HG02938 (cell line): ENCODE measurements around the gene STH.
"Not testable (repeated sequence)": the region's sequence is repeated elsewhere in the genome, so short reads cannot be mapped to it uniquely, and the experiment has no call there.

Experiments used
- ATAC-seq: cut with Tn5 transposase; IDR thresholded peaks from one replicate; pipeline ENCODE4 v1.9.1; 2021; ENCODE audit warnings: mild to moderate bottlenecking, moderate library complexity; ENCODE audit not compliant: unreplicated experiment

STH gene, protein sequence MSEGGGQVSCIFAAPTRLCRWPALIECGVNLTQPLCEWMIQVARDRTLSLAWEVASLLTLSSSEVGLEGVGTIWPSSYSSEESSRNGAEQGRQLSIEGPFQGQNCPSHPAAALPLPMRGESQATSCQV

DNA sequence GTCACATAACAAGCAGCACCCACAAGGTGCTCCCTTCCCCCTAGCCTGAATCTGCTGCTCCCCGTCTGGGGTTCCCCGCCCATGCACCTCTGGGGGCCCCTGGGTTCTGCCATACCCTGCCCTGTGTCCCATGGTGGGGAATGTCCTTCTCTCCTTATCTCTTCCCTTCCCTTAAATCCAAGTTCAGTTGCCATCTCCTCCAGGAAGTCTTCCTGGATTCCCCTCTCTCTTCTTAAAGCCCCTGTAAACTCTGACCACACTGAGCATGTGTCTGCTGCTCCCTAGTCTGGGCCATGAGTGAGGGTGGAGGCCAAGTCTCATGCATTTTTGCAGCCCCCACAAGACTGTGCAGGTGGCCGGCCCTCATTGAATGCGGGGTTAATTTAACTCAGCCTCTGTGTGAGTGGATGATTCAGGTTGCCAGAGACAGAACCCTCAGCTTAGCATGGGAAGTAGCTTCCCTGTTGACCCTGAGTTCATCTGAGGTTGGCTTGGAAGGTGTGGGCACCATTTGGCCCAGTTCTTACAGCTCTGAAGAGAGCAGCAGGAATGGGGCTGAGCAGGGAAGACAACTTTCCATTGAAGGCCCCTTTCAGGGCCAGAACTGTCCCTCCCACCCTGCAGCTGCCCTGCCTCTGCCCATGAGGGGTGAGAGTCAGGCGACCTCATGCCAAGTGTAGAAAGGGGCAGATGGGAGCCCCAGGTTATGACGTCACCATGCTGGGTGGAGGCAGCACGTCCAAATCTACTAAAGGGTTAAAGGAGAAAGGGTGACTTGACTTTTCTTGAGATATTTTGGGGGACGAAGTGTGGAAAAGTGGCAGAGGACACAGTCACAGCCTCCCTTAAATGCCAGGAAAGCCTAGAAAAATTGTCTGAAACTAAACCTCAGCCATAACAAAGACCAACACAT, at the start of gene STH:
Gene STH (plus strand): TSS at position 264 of the 913 bp plus-strand sequence. CDS start 30 bp downstream, at position 294.
- no peak for ATAC-seq

DNA sequence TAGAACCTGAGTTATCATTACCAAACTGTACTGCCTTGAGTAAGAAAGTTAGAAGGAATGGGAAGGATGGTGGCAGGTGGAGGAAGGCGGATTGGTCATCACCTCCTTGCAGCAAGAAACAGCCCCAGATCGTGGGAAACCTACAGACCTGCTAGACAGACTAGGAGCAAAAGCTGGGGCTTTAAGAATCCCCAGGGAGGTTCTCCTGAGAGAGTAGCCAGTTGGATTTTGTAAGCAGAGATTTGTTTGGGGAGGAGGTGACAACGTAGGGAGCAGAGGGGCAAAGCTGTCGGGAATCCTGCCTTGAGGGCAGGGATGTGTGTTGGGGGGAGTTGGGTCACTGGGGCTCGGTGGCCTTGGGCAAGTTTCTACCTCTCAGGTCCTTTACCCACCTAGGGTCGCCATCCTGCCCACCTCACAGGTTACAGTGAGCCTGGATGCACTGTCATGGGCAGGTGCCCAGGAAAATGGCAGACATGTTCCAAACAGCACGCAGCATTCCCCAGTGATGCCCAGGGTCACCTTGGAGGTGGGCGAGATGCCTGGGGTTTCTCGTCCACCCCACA, 49.2 kb upstream of the STH start:
- ATAC-seq = no peak

DNA sequence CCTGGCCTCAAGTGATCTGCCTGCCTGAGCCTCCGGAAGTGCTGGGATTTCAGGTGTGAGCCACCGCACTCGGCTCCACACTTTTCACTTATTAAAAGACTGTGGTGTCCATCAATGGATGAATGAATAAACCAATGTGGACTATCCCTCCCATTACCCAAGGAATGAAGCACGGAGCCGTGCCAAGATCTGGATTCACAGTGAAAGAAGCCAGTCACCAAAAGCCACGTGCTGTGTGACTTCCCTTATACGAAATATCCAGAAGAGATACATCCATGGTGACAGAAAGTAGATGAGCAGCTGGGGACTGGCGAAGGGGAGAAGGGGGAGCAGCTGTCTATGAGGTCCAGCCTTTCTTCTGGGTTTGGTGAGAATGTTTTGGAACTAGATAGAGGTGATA, 48.2 kb upstream of the STH start:
- no peak for ATAC-seq

DNA sequence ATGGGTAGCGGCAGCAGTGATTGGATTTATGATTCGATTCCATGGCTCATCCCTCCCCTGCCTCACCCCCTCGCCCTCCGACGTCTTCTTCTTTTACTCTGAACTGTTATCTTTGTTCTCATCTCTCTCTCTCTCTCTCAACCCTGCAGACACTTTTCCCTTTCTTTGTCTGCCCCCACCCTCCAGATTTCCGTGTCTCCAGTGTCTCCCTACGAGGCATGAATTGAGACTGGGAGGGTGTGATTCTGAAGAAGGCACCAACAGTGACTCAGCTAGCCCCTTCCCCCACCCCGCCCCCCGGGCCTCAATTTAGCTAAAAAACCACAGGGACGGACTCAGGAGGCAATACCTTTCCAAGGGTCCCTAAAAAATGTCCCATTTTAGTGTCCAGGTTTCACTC, 47.6 kb upstream of the STH start:
- ATAC-seq = no peak

DNA sequence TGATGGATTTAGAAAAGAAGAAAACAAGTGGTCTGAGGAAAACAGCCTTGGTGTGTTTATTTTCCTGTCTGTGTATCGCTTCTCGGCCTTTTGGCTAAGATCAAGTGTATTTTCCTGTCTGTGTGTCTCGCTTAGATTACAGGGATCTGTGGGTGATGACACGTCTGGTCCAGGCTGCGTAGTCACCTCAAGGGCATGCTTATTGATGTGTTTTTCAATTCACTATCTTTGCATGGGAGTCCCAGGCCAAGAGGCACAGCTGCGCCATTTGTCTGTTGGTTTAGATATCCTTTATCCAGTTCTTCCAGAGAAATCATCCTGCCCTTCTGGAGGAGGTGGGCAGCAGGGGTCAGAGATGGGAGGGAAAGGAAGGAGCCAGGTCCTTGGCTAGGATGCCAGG, 47.1 kb upstream of the STH start:
- no peak for ATAC-seq

DNA sequence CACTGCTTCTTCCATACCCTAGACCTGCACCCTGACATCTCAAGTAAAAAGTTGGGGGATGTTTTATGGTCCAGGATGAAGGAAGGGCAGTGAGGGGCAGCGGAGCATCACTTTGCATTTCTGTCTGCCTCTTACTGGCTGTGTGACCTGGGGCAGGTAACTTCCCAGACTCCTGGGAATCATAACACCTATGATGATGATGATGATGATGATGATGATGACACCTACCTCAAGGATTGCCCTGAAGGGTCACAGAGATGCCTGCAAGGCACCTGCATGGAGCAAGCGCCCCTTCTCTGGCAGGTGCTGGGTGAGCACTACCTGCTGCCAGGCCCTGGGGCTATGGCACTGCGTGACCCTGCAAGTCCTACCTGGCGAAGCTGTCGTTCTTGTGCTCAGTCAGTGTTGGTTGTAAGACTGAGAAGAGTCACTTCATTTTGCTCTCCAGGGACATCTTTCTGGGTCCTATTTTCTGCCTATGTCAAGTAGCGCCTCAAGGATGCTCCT, 46.2 kb upstream of the STH start:
- no peak for ATAC-seq

DNA sequence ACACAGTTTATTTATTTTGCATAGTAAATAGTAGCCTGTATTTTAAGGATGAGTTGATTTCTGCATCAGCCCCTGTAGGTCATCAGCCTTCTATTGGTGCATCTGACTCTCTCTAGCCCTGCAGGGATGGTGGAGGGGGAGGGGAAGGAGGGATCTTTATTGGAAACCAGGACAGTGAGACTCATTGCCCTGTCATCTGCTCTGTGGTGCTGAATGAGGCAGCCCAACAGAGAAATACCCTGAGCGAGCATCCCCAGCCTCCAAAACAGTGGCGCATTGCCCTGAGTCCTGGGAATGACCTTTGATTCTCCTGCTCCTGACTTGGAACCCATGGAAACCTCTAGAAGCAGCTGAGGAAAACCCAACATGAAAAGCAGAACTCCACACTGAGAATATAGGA, 45.5 kb upstream of the STH start:
- no peak for ATAC-seq

DNA sequence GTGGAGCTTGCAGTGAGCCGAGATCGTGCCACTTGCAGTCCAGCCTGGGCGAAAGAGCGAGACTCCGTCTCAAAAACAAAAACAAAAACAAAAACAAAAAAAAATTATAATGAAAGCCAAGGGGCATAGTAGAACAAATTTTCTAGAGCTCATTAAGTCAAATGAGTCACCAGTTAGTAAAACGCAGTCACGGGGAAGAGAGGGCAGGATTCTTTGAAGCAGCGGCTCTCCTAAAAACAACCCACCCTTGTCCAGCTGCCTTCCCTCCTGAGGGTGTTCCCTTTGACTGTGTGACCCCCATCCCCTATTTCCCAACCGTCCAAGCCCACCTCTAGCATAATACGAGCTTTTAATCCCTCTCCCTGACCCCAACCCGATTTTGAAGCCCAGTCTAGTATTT, 44.1 kb upstream of the STH start:
- ATAC-seq = no peak

DNA sequence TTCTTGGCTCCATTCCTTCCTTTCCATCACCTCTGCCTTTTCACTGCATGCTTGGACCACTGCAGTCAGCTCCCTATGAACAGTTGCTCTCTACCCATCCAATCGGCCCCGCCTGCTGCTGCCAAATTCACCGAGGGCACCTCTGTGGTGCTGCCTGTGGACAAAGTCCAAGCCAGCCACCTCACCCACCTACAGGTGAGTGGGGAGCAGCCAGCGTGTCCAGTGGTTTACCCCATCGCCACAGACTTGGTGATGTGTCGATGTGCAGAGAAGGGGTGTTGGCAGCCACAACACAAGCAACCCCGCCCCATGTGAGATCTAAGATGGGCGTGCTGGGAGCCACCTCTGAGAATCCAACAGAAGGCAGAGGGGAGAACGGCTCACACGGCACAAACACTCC, 43.7 kb upstream of the STH start:
- ATAC-seq = no peak

DNA sequence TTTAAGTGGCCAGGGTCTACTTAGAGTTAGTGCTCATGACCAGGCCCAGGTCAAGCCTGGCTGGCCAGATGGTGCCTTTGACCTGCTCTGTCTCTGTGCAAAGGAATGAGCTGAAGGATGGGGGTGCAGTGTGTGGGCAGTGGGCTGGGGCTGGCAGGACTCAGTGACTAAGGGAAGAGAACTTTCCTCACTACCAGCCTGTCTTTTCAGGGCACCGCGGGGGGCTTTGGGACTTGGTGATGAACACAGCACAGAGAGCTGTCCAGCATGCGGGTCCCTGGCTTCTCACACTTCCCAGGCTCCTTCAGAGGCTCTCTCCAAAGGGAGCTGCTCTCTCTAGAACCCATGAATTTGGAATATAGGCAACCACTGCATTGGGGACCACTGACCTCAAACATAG, 43.0 kb upstream of the STH start:
- ATAC-seq = no peak

DNA sequence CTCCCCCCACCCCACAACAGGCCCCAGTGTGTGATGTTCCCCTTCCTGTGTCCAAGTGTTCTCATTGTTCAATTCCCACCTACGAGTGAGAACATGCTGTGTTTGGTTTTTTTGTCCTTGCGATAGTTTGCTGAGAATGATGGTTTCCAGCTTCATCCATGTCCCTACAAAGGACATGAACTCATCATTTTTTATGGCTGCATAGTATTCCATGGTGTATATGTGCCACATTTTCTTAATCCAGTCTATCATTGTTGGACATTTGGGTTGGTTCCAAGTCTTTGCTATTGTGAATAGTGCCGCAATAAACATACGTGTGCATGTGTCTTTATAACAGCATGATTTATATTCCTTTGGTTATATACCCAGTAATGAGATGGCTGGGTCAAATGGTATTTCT, 42.3 kb upstream of the STH start:
- not testable (repeated sequence) for ATAC-seq

DNA sequence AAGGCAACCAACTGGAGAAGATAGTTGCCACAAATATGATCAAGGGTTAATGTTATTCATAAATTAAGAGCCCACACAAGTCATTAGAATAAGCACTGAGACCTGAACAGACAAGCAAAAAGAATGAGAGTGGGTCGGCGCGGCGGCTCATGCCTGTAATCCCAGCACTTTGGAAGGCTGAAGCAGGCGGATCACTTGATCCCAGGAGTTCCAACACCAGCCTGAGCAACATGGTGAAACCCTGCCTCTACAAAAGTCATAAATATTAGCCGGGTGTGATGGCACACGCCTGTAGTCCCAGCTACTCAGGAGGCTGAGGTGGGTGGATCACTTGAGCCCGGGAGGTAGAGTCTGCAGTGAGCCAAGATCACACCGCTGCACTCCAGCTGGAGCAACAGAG, 40.7 kb upstream of the STH start:
- ATAC-seq = no peak

DNA sequence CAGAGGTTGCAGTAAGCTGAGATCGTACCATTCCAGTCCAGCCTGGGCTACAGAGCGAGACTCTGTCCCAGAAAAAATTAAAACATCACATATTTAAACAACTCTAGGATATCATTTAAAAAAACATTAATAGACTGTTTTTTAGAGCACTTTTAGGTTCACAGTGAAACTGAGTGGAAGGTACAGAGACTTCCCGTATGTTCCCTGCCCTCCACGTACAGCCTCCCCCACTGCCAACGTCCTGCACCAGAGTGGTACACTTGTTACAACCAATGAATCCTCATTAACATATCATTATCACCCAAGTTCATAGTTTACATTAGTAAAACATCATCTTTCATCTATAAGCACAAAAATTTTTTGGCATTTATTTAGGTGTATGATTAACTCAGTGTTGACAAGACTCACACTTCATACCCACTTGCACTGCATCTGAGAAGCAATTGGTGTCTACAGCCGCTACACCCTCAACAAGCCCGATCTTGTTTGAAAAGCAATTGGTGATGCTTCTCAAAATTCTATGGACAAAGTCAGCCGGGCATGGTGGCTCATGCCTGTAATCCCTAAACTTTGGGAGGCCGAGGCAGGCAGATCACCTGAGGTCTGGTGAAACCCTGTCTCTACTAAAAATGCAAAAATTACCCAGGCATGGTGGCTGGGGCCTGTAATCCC, 39.9 kb upstream of the STH start:
- ATAC-seq = no peak

DNA sequence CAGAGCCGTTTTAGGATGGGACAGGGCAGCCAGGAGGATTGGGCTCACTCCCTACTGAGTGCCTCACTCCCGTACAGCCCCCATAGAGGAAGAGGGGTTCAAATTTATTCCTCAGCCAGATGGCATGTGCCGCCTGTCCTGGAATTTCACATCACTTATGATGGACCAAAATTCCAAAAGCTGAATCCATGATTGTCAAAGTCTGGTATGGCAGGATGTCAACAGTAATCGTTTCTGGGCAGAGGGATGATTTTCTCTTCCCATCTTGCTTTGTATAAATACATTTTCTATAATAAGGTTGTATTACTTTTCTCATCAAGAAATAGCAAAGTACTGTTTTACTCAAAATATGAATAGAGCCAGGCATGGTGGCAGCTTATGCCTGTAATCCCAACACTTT, 38.7 kb upstream of the STH start:
- ATAC-seq = no peak

DNA sequence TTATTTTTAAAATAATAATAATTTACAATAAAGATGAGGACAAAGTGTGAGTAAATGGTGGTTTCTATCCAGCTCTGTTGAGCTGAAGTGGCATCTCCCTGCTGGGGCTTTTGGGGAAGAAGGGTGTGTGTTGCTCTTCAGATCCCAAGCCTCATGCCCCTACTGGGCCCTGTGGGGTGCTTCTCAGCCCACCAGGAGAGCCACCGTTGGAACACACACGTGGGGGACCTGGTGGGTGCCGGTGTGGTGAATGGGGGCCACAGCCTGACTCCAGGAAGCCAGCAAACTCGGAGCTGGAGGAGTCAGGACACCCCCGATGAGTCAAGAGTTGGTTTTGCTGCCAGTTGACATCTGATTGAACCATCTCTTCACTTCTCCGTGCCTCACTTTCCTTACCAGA, 37.8 kb upstream of the STH start:
- no peak for ATAC-seq

DNA sequence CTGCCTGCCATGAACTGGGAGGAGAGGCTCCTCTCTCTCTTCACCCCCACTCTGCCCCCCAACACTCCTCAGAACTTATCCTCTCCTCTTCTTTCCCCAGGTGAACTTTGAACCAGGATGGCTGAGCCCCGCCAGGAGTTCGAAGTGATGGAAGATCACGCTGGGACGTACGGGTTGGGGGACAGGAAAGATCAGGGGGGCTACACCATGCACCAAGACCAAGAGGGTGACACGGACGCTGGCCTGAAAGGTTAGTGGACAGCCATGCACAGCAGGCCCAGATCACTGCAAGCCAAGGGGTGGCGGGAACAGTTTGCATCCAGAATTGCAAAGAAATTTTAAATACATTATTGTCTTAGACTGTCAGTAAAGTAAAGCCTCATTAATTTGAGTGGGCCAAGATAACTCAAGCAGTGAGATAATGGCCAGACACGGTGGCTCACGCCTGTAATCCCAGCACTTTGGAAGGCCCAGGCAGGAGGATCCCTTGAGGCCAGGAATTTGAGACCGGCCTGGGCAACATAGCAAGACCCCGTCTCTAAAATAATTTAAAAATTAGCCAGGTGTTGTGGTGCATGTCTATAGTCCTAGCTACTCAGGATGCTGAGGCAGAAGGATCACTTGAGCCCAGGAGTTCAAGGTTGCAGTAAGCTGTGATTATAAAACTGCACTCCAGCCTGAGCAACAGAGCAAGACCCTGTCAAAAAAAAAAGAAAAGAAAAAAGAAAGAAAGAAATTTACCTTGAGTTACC, 36.7 kb upstream of the STH start:
- ATAC-seq = no peak

DNA sequence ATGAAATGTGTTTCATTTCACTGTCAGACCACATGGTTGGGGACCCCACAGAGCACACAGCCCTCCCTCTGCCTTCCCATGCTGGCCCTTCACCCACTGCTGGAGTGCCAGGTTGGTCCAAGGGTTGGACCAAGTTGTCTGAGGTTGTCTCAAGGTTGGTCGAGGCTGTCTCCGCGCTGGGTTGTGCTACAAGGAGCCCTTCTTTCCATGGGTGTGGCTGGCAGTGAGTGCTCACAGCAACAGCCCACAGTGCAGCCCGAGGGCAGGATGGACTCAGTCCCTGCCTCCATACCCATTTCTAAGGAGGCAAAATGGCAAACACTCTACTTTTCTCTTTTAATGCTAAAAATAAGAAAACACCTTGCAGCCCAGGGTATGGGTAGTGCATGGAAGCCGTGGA, 35.8 kb upstream of the STH start:
- ATAC-seq = no peak

DNA sequence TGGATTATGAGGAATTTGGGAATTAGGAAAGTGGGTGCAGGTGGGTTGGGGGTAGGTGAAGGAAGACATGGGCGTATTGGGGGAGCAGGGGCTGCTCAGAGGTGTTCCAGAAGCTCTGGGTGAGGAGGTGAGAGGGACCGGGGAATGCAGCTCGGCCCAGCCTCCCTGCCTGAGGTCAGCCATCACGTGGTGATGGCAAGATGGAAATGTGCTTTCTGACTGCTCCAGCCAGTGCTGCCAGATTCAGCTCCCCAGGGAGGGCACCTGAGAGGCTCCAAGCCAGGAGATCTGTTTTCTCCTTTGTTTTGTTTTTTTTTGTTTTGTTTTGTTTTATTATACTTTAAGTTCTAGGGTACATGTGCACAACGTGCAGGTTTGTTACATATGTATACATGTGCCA, 35.2 kb upstream of the STH start:
- ATAC-seq = no peak

DNA sequence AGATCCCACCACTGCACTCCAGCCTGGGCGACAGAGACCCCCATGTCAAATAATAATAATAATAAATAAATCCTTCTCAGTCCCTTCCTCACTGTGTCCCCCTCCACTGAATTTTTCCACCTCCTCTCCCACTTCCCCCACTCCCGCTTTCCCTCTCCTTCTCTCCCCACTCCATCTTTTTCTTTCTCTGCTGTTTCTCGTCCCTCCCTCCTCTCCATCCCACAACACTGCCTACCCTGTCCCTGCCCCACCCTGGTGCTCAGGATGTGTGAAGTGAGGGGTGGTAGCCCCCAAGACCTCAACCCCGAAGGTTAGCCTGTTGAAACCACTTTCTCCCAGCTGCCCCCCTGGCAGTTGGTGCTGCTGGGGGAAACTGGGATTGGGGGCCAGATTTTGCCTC, 34.4 kb upstream of the STH start:
- ATAC-seq = no peak

DNA sequence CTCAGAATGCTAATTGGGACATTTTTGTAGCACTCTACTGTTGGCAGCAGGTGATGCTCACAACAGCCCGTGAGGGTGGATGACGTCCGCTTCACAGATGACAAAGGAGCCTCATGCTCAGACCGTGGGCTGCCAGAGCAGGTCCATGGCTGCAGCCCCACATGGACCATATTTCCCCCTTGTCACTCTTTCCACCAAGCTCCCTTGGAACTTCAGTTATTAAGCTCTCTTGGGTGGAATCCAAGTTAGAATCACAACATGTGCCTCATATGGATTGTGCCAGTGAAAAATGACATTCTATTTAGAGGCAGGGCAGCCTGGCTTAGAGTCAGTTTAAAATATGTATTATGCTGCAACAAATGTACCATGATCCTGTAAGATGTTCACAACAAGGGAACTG, 33.2 kb upstream of the STH start:
- ATAC-seq = no peak
